ENCODE results near the gene LIMCH1.
"Not testable (repeated sequence)": the region's sequence is repeated elsewhere in the genome, so short reads cannot be mapped to it uniquely, and the experiment has no call there.

The LIMCH1 gene

DNA sequence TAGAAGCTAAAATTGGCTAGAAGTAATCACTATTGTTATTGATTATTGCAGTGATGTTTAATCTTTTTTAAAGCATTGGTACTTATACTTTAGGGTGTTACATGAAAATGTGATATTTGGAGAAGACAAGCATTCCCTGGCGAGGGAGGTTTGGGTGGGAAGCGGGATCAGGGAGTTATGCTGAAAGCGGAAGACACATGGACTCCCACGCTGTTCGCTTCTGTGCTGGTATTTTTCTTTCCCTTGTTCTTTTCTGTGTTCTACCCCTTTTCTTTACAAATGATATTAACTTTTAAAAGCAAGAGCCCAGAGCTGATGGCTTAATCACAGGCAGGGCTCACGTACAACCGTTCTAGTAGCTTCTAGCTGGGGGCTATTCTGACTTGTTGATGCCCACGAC lies 148.9 kb downstream of the LIMCH1 start:
- FAIRE-seq: no peak

DNA sequence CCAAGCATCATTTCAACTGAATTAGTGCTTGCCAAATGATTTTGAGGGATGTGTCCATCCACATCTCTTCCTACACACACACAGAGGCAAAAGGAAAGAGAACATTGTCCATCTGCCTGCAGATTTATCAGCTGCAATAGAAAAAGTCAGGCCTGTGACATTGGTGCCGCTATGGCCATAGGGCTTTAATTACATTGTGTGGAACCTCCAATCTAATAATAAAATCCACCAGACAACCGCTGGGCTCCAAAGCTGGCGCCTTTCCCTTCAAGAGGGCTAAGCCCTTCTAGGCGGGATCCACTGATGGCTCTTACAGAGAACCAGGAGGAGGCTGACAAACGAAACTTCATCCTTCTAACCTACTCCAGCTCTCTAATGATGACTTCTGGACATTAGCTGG lies 150.0 kb downstream of the LIMCH1 start:
- FAIRE-seq: no peak

DNA sequence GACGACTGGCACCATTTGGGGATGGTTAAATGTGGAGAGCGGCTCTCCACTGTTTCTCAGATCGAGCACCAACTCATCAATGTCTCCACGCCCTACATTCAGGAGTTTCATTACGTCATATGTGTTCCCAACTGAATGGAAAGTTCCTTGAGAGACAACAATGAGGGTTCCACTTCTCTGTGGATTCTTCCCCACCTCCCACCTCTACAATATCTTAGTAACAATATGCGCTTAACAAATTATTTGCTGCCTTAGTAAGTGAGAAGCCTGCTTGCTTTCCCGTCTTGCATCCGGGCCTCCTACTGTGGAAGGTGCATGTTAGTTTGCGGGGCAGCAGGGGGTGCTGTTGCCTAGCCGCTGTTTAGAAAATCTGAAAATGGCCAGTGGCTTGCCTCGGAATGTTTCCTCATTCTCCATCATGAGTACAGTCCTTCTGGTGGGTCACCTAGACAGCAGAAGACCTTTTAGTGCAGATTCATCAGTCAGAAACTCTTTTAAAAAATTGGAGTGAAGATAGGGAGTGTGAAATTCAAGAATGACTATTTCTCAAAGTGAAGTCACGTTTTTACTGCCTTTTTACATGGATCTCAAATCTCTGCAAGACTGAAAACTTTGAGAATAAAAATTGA lies 154.9 kb downstream of the LIMCH1 start:
- FAIRE-seq: no peak

DNA sequence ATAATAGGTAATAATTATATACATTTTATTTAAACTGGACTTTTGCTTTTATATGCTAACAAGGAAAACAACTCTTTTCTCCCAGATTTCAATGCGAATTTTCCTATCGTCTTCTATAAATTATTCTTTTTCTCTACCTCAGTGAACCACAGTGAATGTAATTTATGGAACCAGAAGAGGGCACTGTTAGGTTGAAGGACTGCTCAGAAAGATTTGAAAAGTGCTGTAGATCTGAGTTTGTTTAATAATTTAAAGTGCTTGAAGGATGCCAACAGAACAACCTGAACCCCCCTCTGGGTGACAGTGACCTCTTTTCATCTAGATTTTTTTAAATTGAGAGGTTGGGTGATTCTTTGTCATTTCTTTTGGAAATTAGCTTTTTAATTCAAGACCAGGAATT lies 155.7 kb downstream of the LIMCH1 start:
- no peak for FAIRE-seq

DNA sequence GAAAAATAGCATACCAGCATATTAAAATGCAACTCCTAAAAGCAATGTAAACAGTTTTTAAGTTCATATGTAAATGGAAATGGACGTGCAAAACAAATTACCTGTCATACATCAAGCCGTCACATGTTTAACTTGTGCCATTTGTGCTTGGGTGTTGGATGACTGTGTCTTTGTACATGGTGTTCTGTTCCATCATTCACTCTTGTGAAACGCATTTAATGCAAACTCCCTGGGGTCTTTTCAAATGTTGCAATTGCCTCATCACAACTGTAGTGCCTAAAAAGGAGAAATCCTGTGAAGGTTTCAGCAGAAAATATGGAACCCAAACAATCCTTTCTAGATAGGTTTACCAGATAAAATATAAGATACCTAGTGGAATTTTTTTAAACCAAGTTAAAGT lies 158.2 kb downstream of the LIMCH1 start:
- no peak for FAIRE-seq

- FAIRE-seq: no peak
Measured at GRCh38 chr4:41696763-41697162, 158.8 kb downstream of the LIMCH1 start.

- FAIRE-seq: no peak
Measured at GRCh38 chr4:41701983-41702382, 164.0 kb downstream of the LIMCH1 start.

GRCh38 chr4:41702770-41703169 lies 164.8 kb downstream of the LIMCH1 start:
- no peak for FAIRE-seq

- no peak for FAIRE-seq
Measured at GRCh38 chr4:41703785-41704184, 165.8 kb downstream of the LIMCH1 start.

- no peak for FAIRE-seq
Measured at GRCh38 chr4:41709844-41710481, 172.0 kb downstream of the LIMCH1 start.

DNA sequence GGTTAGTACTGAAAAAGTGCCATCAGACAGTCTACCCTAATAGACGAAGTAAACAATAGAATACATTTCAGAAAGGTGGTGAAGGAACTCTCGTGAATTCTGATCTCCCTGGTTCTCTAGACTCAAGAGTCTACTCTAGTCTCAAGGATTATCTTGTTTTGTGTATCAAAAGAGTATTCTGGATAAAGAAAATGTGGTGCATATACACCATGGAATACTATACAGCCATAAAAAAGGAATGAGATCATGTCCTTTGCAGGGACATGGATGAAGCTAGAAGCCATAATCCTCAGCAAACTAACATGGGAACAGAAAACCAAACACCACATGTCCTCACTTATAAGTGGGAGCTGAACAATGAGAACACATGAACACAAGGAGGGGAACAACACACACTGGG lies 173.7 kb downstream of the LIMCH1 start:
- not testable (repeated sequence) for FAIRE-seq

DNA sequence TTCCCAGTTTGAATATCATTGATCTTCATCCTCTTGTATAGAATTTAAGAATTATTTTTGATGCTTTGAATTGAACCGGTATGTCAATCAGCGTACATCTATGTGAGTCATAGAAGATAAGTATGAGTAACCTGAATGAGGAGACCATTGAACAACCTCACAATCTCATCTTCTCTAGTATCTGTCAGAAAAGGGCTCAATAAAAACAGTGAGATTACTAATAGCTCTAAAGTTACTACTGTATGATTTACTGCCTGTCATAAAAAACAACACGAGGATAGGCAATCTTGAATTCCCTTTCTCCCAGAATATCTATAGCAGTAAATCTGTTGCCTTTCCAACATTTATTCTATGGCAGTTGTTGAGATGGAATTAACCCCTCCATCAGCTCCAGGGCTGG lies 174.5 kb downstream of the LIMCH1 start:
- FAIRE-seq: no peak

DNA sequence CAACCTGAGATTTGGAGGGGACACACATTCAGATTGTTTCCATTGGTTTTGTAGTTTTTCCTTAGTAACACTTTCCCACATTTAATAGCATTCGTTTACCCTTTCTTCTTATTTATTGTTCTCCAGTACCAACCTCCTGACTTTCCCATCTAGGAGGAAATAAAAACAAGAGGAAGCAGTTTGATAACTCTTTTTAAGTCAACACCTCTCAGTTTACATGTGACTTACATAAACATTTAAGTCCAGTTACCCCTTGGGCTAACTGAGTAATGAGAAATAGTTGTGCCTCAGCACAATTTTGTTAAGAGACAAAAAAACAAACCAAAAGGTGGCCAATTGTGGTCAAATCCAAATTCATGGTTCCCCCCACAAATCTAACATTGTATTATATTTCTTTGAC lies 175.8 kb downstream of the LIMCH1 start:
- no peak for FAIRE-seq

DNA sequence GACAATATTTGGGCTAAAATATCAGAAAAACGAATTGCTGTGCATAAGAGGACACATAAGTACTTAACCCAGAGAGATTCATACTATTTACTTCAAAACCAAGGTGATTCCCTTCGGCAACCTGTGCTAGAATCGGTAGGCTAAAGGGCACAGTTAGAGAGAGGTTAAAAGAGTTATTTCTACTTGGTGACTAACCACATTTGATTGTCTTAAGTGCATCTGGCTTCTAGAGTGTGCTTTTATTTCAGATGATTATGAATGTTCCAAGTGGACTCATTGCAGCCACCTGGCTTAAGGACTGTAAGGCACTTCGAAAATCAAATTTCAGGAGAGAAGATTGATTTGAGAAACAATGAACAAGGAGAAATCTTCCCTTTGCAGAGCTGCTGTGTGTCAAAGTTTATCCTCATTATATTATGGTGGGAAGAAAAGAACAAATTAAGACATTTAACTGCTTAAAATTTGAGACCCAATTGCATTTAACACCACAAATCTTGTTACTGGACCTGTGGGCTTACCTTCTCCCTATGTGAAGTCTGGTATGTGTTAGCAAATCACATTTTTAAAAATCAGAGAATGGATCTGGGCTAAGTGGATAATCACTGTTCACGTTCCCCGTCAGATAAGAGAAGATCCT lies 176.5 kb downstream of the LIMCH1 start:
- FAIRE-seq: no peak

DNA sequence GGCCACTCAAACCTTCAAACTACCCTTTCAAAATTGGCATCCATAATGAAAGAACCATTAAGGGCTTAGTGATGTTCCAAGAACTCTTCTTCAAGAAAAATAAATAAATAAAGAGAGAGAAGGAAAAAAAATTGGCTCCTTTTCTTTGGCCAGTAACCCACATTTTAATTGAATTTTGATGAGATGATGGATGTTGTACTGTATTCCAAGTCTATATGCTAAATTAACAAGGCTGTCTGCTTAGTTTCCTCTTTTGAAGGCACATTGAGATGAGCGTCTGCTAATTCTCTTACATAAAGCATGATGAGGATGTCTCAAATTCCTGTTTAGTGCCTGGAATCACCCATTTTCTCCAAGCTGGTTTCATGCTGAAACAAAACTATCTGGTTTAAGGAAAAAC lies 177.2 kb downstream of the LIMCH1 start:
- FAIRE-seq: no peak

DNA sequence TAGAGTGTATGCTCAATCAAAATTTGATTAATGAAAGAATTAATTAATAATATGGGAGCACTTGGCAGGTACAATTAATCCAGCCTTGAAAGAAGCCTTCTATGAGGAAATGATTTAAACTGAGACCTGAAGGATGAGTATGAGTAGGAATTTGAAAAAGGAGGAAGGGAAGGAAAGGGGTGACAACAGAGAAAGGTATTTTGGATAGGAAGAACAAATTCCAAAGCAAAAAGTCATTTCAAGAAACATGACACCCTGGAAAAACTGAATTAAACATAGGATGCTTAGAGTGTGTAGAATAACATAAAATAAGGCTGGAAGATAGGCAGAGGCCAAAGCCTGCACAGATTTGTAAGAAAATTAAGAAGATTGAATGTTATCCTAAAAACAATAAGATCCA lies 180.9 kb downstream of the LIMCH1 start:
- FAIRE-seq: no peak

DNA sequence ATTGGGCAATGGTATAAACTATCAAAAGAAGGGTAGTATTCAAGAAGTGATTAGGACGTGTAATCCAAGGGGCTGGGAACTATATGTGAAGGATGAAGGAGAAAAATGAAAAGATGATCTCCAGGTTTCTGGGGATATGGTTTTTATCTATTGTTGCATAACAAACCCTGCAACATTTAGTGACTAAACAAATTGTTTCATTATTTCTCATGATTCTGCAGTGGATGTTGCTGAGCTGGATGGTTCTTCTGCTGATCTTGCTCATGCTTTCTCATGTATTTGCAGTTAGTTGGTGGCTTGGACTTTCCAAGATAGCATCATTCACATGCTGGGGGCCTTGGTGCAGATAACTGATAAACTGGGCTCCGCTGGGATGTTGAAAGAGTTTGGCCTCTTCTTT lies 181.5 kb downstream of the LIMCH1 start:
- no peak for FAIRE-seq

DNA sequence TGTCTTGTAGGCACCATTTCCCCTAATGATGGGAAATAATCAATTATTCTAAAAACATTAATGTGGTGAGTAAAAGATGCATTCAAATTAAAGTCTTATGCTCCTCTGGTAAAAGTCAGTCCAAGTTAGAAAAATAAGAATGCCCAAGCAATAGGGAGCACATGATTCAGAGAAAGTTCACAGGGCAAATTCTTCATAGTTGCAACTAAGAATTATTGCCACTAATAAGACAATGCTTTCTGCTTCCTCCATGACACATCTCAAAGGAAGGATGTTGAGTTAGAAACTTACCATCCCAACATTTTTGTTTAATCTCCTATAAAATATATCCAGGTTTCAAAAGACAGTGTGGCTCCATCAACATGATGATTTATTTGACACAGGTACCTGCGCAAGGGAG lies 184.2 kb downstream of the LIMCH1 start:
- FAIRE-seq: no peak

GRCh38 chr4:41723286-41723685 lies 185.3 kb downstream of the LIMCH1 start:
- FAIRE-seq: no peak

DNA sequence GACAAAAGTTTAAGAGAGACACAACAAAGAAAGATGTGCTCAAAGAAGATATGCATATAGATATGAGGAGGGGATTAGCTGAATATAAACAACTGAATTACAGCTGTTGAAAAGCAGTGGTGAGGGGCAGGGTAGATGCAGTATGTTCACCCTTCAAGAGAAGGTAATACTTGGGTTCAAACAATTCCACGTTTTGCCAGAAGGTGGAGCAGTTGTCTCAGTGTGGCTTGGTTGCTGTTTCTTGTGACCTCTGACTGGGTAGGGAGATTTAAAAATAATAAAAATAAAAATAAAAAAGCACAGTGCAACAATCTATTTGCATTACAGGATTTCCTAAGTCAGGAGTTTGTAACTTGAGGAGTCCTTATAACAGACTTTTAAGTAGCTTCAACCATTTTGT lies 187.3 kb downstream of the LIMCH1 start:
- FAIRE-seq: no peak

GRCh38 chr4:41727861-41728572 lies 190.1 kb downstream of the LIMCH1 start:
- FAIRE-seq: no peak

DNA sequence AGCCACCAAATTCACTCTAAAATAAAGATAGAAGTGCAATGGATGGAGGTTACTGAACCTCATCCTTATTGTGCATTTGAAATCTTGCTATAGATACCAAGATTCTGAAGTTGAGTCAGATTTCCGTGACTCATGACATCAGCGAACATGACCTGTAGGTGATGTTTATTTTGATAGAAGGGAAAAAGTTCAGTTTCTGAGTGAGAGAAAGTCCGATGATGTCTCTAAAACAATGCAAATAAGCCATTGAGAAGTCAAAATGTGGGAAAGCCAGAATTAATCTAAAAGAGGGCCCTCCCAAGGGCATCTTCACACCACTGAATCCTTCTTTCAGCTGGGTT lies 190.6 kb downstream of the LIMCH1 start:
- no peak for FAIRE-seq

DNA sequence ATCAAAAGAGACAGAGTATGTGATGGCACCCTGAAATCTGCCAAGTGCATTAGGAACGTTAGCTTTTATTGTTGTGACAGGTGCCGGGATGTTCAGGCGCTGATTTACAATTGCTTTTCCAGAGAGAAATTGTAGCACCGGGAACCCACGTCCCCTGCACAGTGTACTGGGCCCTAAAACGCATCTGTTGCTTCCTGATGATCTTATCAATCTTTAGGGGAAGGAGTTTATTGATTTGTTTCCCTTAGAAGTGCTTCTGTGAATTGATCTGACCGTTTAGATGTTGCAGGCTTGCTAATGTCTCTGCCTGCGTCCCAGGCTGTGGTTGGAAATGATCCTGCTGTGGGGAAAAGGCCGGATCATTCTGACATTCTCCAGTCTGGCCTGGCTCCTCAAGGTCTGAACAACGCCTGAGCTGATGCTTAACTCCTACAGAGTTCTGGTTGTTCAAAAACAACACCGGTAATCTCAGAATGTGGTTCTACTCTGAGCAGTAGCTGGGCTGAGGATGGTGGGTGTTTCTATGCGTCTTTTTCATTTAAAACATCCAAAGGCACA lies 193.7 kb downstream of the LIMCH1 start:
- FAIRE-seq: no peak

DNA sequence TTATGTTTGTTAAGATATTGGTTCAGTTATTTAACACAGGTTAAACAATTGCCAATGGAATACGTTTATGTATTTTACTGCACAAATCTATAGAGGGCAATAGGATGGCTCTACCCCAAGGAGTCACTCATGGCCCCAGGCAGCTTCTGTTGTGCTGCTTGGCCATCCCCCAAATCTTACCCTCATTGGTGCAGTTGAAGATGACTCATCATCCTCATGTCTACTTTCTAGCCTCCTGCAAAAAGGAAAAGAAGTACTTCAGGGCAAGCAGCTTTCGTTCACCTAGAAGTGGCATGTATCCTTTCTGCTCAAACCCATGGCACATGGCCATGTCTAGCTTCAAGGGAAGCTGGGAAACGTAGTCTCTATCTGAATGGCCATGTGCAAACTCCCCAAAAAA lies 196.4 kb downstream of the LIMCH1 start:
- FAIRE-seq: no peak

Measured in colon (tissue), 2 donors.